ENCODE data around the gene C19orf25. TPM values are rescaled to one million over a fixed set of nuclear protein-coding genes. Genes with fewer than 3 reads are reported as not detected.
"Not testable (repeated sequence)": the region's sequence is repeated elsewhere in the genome, so short reads cannot be mapped to it uniquely, and the experiment has no call there.

C19orf25 gene
- total RNA-seq, 2 donors from 2014 or later: 19.1 to 22.3 TPM

DNA sequence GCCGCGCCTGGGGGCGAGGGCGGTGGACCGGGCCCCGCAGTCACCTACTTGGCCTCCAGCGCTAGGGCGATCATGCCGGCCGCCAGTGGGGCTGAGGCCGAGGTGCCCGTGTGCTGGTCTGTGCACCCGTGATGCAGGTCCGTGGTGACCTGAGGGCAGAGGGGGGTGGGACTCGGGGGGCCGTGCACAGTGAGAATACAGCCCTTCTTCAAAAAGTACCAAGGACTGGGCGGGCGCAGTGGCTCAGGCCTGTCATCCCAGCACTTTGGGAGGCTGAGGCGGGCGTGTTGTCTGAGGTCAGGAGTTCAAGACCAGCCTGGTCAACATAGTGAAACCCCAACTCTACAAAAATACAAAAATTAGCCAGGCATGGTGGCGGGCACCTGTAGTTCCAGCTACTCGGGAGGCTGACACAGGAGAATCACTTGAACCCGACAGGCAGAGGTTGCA, 5.0 kb upstream of the C19orf25 start:
- Histone ChIP-seq H3K36me3 (no peaks in the 10 kb centered on the region), H3K9me3 (no peaks in the 10 kb centered on the region), H3K27ac (no peak overlapping the region), H3K27me3 (no peaks in the 10 kb centered on the region), H3K4me1 (no peaks in the 10 kb centered on the region), H3K4me3 (no peak overlapping the region)
- no peak for DNase-seq (ENCODE audit: low spot score)
- TF ChIP-seq, protein P1, sequence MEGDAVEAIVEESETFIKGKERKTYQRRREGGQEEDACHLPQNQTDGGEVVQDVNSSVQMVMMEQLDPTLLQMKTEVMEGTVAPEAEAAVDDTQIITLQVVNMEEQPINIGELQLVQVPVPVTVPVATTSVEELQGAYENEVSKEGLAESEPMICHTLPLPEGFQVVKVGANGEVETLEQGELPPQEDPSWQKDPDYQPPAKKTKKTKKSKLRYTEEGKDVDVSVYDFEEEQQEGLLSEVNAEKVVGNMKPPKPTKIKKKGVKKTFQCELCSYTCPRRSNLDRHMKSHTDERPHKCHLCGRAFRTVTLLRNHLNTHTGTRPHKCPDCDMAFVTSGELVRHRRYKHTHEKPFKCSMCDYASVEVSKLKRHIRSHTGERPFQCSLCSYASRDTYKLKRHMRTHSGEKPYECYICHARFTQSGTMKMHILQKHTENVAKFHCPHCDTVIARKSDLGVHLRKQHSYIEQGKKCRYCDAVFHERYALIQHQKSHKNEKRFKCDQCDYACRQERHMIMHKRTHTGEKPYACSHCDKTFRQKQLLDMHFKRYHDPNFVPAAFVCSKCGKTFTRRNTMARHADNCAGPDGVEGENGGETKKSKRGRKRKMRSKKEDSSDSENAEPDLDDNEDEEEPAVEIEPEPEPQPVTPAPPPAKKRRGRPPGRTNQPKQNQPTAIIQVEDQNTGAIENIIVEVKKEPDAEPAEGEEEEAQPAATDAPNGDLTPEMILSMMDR (IDR thresholded peaks at IDR 0.05): no peak

DNA sequence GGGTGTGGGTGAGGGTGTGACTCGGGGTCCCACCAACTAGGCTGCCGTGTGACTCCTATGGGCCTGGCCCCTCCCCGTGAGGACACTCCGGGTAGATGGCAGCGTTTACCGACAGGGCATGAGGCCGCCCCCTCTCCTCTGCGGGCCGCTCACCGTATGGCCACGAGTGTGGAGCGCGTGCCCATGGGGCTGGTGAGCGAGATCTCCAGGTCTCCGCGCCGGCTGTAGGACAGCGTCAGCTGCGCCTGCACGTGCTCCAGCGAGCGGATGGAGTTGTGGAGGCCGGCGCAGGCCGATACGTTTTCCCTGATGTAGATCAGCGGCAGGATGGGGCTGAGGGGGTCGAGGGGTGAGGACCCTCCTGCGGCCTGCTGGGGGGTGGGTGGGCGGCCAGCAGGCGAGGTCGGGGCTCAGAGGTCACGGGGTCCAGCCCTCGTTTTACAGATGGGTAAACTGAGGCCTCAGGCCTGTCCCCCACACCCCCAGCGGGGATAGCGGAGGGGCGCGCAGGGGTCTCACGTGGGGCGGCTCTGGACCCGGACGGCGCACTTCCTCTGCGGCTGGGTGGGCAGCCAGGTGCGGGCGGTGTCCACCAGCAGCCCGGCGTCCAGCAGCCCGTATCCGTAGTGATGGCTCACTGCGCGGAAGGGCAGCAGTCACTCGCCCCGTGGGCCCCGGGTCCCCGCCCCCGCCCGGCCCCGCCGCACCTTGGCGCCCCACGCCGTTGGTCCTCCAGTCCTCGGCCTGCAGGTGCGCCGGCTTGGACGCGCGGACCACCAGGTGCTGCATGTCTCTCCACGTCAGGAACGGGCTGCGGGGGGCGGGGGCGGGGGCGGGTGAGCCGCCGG, 4.3 kb upstream of the C19orf25 start:
- Histone ChIP-seq H3K27me3 (no peaks in the 10 kb centered on the region), H3K27ac (no peak overlapping the region), H3K9me3 (no peaks in the 10 kb centered on the region), H3K4me1 (peaks cover 0 to 5% of the 10 kb centered on the region in 2 donors), H3K36me3 (no peaks in the 10 kb centered on the region), H3K4me3 (no peak overlapping the region)
- no peak for DNase-seq (ENCODE audit: low spot score)
- TF ChIP-seq, protein P1 (IDR thresholded peaks at IDR 0.05): no peak

DNA sequence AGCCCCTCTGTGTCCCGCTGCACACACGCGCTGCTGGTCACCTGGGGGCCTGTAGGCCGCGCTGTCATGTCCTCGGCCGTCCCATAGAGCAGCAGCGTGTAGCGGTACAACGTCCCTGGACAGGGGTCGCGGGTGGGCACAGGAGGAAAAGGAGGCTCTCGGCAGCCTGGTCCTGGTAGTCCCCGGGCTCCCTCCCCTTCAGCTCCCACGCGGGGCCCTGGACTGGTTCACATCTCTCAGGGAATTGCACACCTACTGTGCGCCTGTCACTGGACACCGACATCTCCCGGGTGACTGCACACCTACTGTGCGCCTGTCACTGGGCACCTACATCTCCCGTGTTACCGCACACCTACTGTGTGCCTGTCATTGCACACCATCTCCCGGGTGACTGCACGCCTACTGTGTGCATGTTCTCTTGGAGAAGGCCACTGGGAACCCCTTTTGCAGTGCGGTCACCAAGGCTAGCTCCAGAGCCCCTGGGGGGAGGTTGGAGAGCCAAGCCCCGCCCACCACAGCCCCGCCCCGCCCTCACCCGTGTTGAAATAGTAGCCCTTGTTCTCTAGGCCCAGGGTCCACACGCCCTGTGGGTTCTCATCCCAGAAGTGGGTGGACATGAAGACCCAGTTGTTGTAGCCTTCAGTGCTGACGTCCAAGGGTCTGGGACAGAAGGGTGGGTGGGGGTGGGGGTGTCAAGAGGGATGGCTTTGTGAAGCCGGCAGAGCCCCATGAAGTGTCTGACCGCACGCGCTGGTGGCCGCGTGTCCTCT, 3.5 kb upstream of the C19orf25 start:
- H3K9me3 ChIP-seq: no peaks in the 10 kb centered on the region
- TF ChIP-seq, protein P1 (IDR thresholded peaks at IDR 0.05): no peak
- no peaks in the 10 kb centered on the region for H3K27me3 ChIP-seq
- H3K36me3 ChIP-seq: no peaks in the 10 kb centered on the region
- DNase-seq (ENCODE audit: low spot score): no peak
- H3K4me1 ChIP-seq: peaks cover 2 to 13% of the 10 kb centered on the region in 2 donors
- H3K4me3 ChIP-seq: no peak overlapping the region
- H3K27ac ChIP-seq: no peak overlapping the region

DNA sequence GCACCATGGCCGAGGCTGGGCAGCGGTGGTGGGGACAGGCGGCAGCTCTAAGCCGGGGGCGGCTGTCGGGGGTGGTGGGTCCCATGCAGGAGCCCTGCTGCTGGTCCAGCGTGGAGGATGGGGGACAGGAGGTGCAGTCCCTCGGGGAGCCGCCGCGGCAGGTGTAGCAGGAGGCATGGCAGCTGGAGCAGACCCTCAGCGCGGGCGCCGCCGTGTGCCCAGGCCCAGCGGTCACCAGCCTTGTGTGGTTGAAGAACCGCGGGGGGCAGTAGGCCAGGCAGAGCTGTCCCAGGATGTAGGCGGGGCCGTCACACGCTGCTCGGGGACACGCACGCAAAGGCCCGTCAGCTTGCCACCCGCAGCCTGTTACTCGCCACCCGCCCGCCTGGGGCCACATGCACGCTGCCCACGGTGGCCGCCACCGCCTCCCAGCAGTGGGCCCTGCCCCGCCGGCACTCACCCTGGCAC, 2.9 kb upstream of the C19orf25 start:
- no peak for DNase-seq (ENCODE audit: low spot score)
- no peaks in the 10 kb centered on the region for H3K27me3 ChIP-seq
- H3K4me1 ChIP-seq: peaks cover 2 to 17% of the 10 kb centered on the region in 2 donors
- H3K4me3 ChIP-seq: no peak overlapping the region
- TF ChIP-seq, protein P1 (IDR thresholded peaks at IDR 0.05): no peak
- H3K27ac ChIP-seq: no peak overlapping the region
- H3K36me3 ChIP-seq: no peaks in the 10 kb centered on the region
- H3K9me3 ChIP-seq: no peaks in the 10 kb centered on the region

DNA sequence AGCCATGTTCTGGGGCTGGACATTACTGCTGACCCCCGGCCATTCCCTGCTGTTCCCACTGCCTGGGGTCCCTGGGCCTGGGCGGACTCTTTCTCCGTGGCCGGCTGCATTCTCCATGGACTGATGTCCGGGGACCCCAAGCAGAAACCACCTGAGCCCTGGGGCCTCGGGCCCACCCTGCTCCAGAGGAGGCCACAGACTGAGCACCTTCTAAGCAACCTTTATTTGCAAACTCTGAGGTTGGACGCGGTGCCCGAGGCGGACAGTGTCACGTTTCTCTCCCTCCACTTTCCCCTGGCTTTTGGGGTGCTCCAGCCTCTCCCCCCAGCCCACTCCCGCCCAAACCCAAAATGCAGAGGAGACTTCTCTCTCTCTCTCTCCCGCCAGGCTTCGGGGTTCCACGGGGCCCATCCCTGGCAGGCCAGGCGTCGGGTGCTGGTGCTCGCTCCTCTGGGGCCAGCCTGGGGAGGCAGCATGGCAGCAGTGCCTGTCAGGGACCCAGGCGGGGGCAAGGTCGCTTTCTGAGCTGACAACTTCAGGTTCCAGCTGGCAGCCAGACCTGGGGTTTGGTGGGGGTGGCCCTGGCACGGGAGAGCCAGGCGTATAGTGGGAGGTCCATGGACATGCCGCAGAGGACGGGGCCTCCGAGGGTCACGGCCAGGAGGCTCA, 2.3 kb upstream of the C19orf25 start:
- Histone ChIP-seq H3K4me3 (no peak overlapping the region), H3K27me3 (no peaks in the 10 kb centered on the region), H3K36me3 (no peaks in the 10 kb centered on the region), H3K4me1 (peaks cover 2 to 17% of the 10 kb centered on the region in 2 donors), H3K27ac (no peak overlapping the region), H3K9me3 (no peaks in the 10 kb centered on the region)
- no peak for DNase-seq (ENCODE audit: low spot score)
- TF ChIP-seq, protein P1 (IDR thresholded peaks at IDR 0.05): no peak

DNA sequence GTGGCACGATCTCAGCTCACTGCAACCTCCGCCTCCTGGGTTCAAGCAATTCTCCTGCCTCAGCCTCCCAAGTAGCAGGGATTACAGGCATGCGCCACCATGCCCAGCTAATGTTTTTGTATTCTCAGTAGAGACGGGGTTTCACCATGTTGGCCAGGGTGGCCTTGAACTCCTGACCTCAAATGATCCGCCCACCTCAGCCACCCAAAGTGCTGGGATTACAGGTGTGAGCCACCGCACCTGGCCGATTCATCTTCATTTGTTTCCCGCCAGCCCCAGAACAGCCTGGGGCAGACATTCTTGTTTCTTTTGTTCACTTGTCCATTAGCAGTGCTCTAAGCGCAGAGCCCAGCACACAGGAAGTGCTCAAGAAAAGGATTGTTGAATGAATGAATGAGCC, 2.0 kb downstream of the C19orf25 start:
- DNase-seq (ENCODE audit: low spot score); H3K36me3 ChIP-seq; H3K27ac ChIP-seq; H3K9me3 ChIP-seq; H3K27me3 ChIP-seq; H3K4me3 ChIP-seq: not testable (repeated sequence)
- peaks cover 2 to 29% of the 10 kb centered on the region in 2 donors for H3K4me1 ChIP-seq
